Stomach (tissue), 9 donors: Measurements from ENCODE around the gene HLA-DPA1. TPM values are rescaled to one million over a fixed set of nuclear protein-coding genes. Genes with fewer than 3 reads are reported as not detected.
"Not testable (repeated sequence)": the region's sequence is repeated elsewhere in the genome, so short reads cannot be mapped to it uniquely, and the experiment has no call there.

Source experiments
- DNase-seq, 2 donors: peaks; one replicate each; pipeline versions ENCODE4 v3.0.0 to v3.0.0-alpha.2; 2013 to 2019
- H3K27ac ChIP-seq, 5 donors: fragments of 200-600 bp in 4 of 5; sonication (generic) in 4 of 5; one replicate each; pipeline ENCODE4 v1.5.1; 2013 to 2019; ENCODE audit warnings: mild to moderate bottlenecking in 1 of 5, moderate library complexity in 1 of 5
- H3K27me3 ChIP-seq, 3 donors: fragments of 200-600 bp; sonication (generic); one replicate each; pipeline ENCODE4 v1.5.1; 2017 to 2019; ENCODE audit warnings: mixed run types in 1 of 3
- H3K36me3 ChIP-seq, 4 donors: fragments of 200-600 bp; sonication (generic); 1 replicate in 3 of 4; 2 replicates in 1 of 4; pipeline ENCODE4 v1.5.1; 2016 to 2019
- H3K4me1 ChIP-seq, 4 donors: fragments of 200-600 bp; sonication (generic); one replicate each; pipeline ENCODE4 v1.5.1; 2016 to 2019
- H3K4me3 ChIP-seq, 4 donors: fragments of 200-600 bp; sonication (generic) in 3 of 4; one replicate each; pipeline ENCODE4 v1.5.1; 2016 to 2019; ENCODE audit warnings: mild to moderate bottlenecking in 1 of 4
- H3K9me3 ChIP-seq, 4 donors: fragments of 200-600 bp; sonication (generic); one replicate each; pipeline ENCODE4 v1.5.1; 2016 to 2019
- CTCF ChIP-seq, 7 experiments: fragments of 450-650 bp in 4 of 7; fragments of 200-600 bp in 3 of 7; sonication (generic) in 3 of 7; IDR thresholded peaks; one replicate each; pipeline ENCODE4 v1.5.1; 2016 to 2019; ENCODE audit warnings: antibody characterized with exemption in 7 of 7, control low read depth in 2 of 7, mild to moderate bottlenecking in 1 of 7
- EP300 ChIP-seq: sonication (generic); formaldehyde crosslinking; IDR thresholded peaks from one replicate; pipeline ENCODE4 v1.6.1; 2017; ENCODE audit warnings: antibody characterized with exemption
- POLR2A ChIP-seq, 4 donors: fragments of 450-650 bp; IDR thresholded peaks; one replicate each; pipeline ENCODE4 v1.6.1; 2016; ENCODE audit warnings: antibody characterized with exemption in 4 of 4, control low read depth in 2 of 4, mild to moderate bottlenecking in 1 of 4, moderate library complexity in 1 of 4
- POLR2AphosphoS5 ChIP-seq, 3 donors: sonication (generic); formaldehyde crosslinking; IDR thresholded peaks; one replicate each; pipeline ENCODE4 v1.6.1; 2016; ENCODE audit warnings: antibody characterized with exemption in 3 of 3
- WGBS, 5 donors: extraction: QIAGEN DNeasy Blood & Tissue Kit in 3 of 5; methylation state at CpG; one replicate each; pipeline versions ENCODE4 v1.1.5 to v1.1.7; 2013 to 2018; 5-methylcytosine and 5-hydroxymethylcytosine counted together
- intact Hi-C: fragments of 100-400 bp; cut with DNase I; formaldehyde crosslinking; loops from one replicate; pipeline ENCODE4 v1.15.1; 2023; ENCODE audit warnings: low total_unique reads
- polyA plus RNA-seq, 3 donors: library from polyadenylated mRNA; stranded (reverse); fragments of 200-250 nt; gene quantifications; one replicate each; pipeline ENCODE4 v1.2.3, GENCODE V29; 2013
- total RNA-seq, 5 donors: library from RNA; depleted of rRNA; stranded (reverse); fragments of >200 nt; gene quantifications; one replicate each; pipeline versions ENCODE4 v1.1.0 to v1.2.3, GENCODE V29; 2014 to 2016
- donor health status: healthy with polysubstance abuse.
- donor health status: Bipolar disorder and iron deficiency.
- donor health status: healthy.

The HLA-DPA1 gene
- total and polyA plus RNA-seq, 8 donors = 0.29 to 171 (median 31.0) TPM

GRCh38 chr6:33105916-33106871 is 32.7 kb upstream of the HLA-DPA1 start:
- H3K36me3 ChIP-seq = no peaks in the 10 kb centered on the region
- no peaks in the 10 kb centered on the region for H3K4me1 ChIP-seq
- H3K27ac ChIP-seq = peak overlapping the region in 2 of 5 donors; percentile 58 to 62
- peaks cover 0 to 49% (median 0%) of the 10 kb centered on the region in 3 donors for H3K27me3 ChIP-seq
- intact Hi-C loops = no loop called here
- H3K4me3 ChIP-seq = no peak overlapping the region
- TF ChIP-seq CTCF (IDR thresholded peaks at IDR 0.05) = no peak
- no peak for TF ChIP-seq EP300
- TF ChIP-seq POLR2AphosphoS5 (IDR thresholded peaks at IDR 0.05) = no peak
- no peak for TF ChIP-seq POLR2A (IDR thresholded peaks at IDR 0.05)
- peaks cover 0 to 10% (median 3%) of the 10 kb centered on the region in 4 donors for H3K9me3 ChIP-seq
- DNase-seq = no peak
- WGBS, 5 donors = 43 to 59% (median 51%) methylated on average over 8 to 9 of the region's 9 CpGs

GRCh38 chr6:33105386-33105785 is 31.9 kb upstream of the HLA-DPA1 start:
- H3K27ac ChIP-seq = no peak overlapping the region

GRCh38 chr6:33104887-33105286 is 31.4 kb upstream of the HLA-DPA1 start:
- H3K27ac ChIP-seq = no peak overlapping the region
- H3K27me3 ChIP-seq = peaks cover 0 to 42% (median 0%) of the 10 kb centered on the region in 3 donors
- no peaks in the 10 kb centered on the region for H3K36me3 ChIP-seq
- DNase-seq = no peak
- 89 to 97% (median 93%) methylated on average over 1 of the region's 1 CpG for WGBS, 5 donors
- H3K4me1 ChIP-seq = no peaks in the 10 kb centered on the region
- intact Hi-C loops = no loop called here
- peaks cover 0 to 22% (median 9%) of the 10 kb centered on the region in 4 donors for H3K9me3 ChIP-seq
- TF ChIP-seq POLR2A (IDR thresholded peaks at IDR 0.05) (no peak), POLR2AphosphoS5 (IDR thresholded peaks at IDR 0.05) (no peak), CTCF (IDR thresholded peaks at IDR 0.05) (no peak), EP300 (no peak)
- no peak overlapping the region for H3K4me3 ChIP-seq

More at GRCh38 chr6:33105386-33105785, 31.9 kb upstream of the HLA-DPA1 start:
- 64 to 95% (median 77%) methylated on average over 3 of the region's 3 CpGs for WGBS, 5 donors
- TF ChIP-seq POLR2AphosphoS5 (IDR thresholded peaks at IDR 0.05) (no peak), CTCF (IDR thresholded peaks at IDR 0.05) (no peak), POLR2A (IDR thresholded peaks at IDR 0.05) (no peak), EP300 (no peak)
- Histone ChIP-seq H3K4me1 (no peaks in the 10 kb centered on the region), H3K9me3 (peaks cover 0 to 18% (median 7%) of the 10 kb centered on the region in 4 donors), H3K36me3 (no peaks in the 10 kb centered on the region), H3K4me3 (no peak overlapping the region), H3K27me3 (peaks cover 0 to 43% (median 0%) of the 10 kb centered on the region in 3 donors)
- intact Hi-C loops = no loop called here
- no peak for DNase-seq

- H3K36me3 ChIP-seq = no peaks in the 10 kb centered on the region
- H3K27ac ChIP-seq = no peak overlapping the region
- intact Hi-C loops = no loop called here
- peaks cover 0 to 25% (median 12%) of the 10 kb centered on the region in 4 donors for H3K9me3 ChIP-seq
- no peak overlapping the region for H3K4me3 ChIP-seq
- TF ChIP-seq POLR2A (IDR thresholded peaks at IDR 0.05) (no peak), POLR2AphosphoS5 (IDR thresholded peaks at IDR 0.05) (no peak), EP300 (no peak), CTCF (IDR thresholded peaks at IDR 0.05) (no peak)
- no peaks in the 10 kb centered on the region for H3K4me1 ChIP-seq
- WGBS, 5 donors = 42 to 62% (median 48%) methylated on average over 2 to 3 of the region's 3 CpGs
- DNase-seq = no peak
- H3K27me3 ChIP-seq = peaks cover 0 to 39% (median 0%) of the 10 kb centered on the region in 3 donors
These were observed 30.3 kb upstream of the HLA-DPA1 start for GRCh38 chr6:33103776-33104175.

GRCh38 chr6:33101121-33101737 is 27.8 kb upstream of the HLA-DPA1 start:
- H3K27me3 ChIP-seq = peaks cover 0 to 24% (median 0%) of the 10 kb centered on the region in 3 donors
- H3K4me3 ChIP-seq, DNase-seq, H3K27ac ChIP-seq, H3K36me3 ChIP-seq, H3K4me1 ChIP-seq, intact Hi-C loops: not testable (repeated sequence)
- WGBS, 5 donors = 48 to 83% (median 71%) methylated on average over 5 of the region's 5 CpGs
- peaks cover 0 to 32% (median 17%) of the 10 kb centered on the region in 4 donors for H3K9me3 ChIP-seq
